Measurements from ENCODE around the gene SIRT7.

- TF ChIP-seq CTCF (IDR thresholded peaks at IDR 0.05; ENCODE audit: extremely low read depth in 1 of 2, insufficient read depth in 1 of 2, low read depth in 1 of 2, low read length in 2 of 2) (no peak), EZH2 (IDR thresholded peaks at IDR 0.05; ENCODE audit: borderline replicate concordance, low read depth, low read length, severe bottlenecking) (no peak), POLR2AphosphoS5 (IDR thresholded peaks at IDR 0.05; ENCODE audit: insufficient read depth, low read depth, low read length) (no peak)
- TF ChIP-seq, protein P1, sequence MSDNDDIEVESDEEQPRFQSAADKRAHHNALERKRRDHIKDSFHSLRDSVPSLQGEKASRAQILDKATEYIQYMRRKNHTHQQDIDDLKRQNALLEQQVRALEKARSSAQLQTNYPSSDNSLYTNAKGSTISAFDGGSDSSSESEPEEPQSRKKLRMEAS (IDR thresholded peaks at IDR 0.05; ENCODE audit: insufficient read depth, insufficient read length): no peak
Observed at GRCh38 chr17:81888105-81888987, 29.6 kb downstream of the SIRT7 start.
